Natural killer cell (primary cell): Measurements from ENCODE around the gene SCML1. TPM values are rescaled to one million over a fixed set of nuclear protein-coding genes. Genes with fewer than 3 reads are reported as not detected.

Experiments used
- ATAC-seq, 3 donors: fragments of 150-1000 bp in 2 of 3; fragments of 200-7000 bp in 1 of 3; cut with Tn5 transposase; 1 replicate in 1 of 3; 2 replicates in 2 of 3; pipeline ENCODE4 v1.10.0; 2021; ENCODE audit warnings: mild to moderate bottlenecking in 2 of 3, moderate library complexity in 2 of 3
- DNase-seq, 2 donors: peaks; one replicate each; pipeline versions ENCODE4 v3.0.0 to v3.0.0-alpha.2; 2013 to 2021; ENCODE audit warnings: mixed read lengths in 1 of 2
- H3K27ac ChIP-seq: one replicate; pipeline ENCODE4 v1.5.1; 2013; ENCODE audit warnings: mild to moderate bottlenecking, low read length
- H3K27me3 ChIP-seq: one replicate; pipeline ENCODE4 v1.6.1; 2013; ENCODE audit warnings: low read length; ENCODE audit not compliant: control insufficient read depth, insufficient read depth
- H3K36me3 ChIP-seq: one replicate; pipeline ENCODE4 v1.6.1; 2013; ENCODE audit warnings: low read length; ENCODE audit not compliant: control insufficient read depth, insufficient read depth
- H3K4me1 ChIP-seq: one replicate; pipeline ENCODE4 v1.6.1; 2013; ENCODE audit warnings: low read length; ENCODE audit not compliant: control insufficient read depth, insufficient read depth
- H3K4me3 ChIP-seq: one replicate; pipeline ENCODE4 v1.5.1; 2013; ENCODE audit warnings: low read length
- H3K9me3 ChIP-seq: one replicate; pipeline ENCODE4 v1.6.1; 2013; ENCODE audit warnings: low read length; ENCODE audit not compliant: control insufficient read depth, insufficient read depth
- H3K27ac Mint-ChIP-seq, 2 donors: one replicate each; pipeline ENCODE4 v1.8.0; 2022; ENCODE audit warnings: mild to moderate bottlenecking in 2 of 2, mixed read lengths in 2 of 2, moderate library complexity in 1 of 2
- H3K27me3 Mint-ChIP-seq, 2 donors: one replicate each; pipeline ENCODE4 v1.8.0; 2022; ENCODE audit warnings: low read depth in 2 of 2, mixed read lengths in 2 of 2
- H3K36me3 Mint-ChIP-seq: one replicate; pipeline ENCODE4 v1.8.0; 2022; ENCODE audit warnings: mixed read lengths
- H3K4me1 Mint-ChIP-seq, 2 donors: one replicate each; pipeline ENCODE4 v1.8.0; 2022; ENCODE audit warnings: mixed read lengths in 2 of 2
- H3K4me3 Mint-ChIP-seq: one replicate; pipeline ENCODE4 v1.8.0; 2022; ENCODE audit warnings: mild to moderate bottlenecking, moderate library complexity, mixed read lengths
- H3K9me3 Mint-ChIP-seq, 2 donors: one replicate each; pipeline ENCODE4 v1.8.0; 2022; ENCODE audit warnings: mixed read lengths in 2 of 2
- CTCF ChIP-seq: fragments of 200-600 bp; IDR thresholded peaks from one replicate; pipeline ENCODE4 v1.8.0; 2022; ENCODE audit warnings: antibody characterized with exemption
- WGBS: methylation state at CpG from one replicate; pipeline ENCODE4 v1.1.7; 2013; ENCODE audit warnings: missing lambda C conversion rate; ENCODE audit not compliant: insufficient coverage; 5-methylcytosine and 5-hydroxymethylcytosine counted together
- intact Hi-C: fragments of 100-400 bp; cut with micrococcal nuclease; formaldehyde crosslinking; loops from one replicate; pipeline ENCODE4 v1.14.2; 2022
- total RNA-seq, 4 donors: library from RNA; stranded (reverse); fragments of 120-200 nt in 1 of 4; gene quantifications; one replicate each; pipeline versions ENCODE4 v1.2.3 to v1.2.4, GENCODE V29; 2013 to 2022

Gene SCML1
- total RNA-seq, 3 donors from 2014 or later (not counting 1 experiment from before 2014, with no cell fraction given): 4.5 to 6.9 (median 4.6) TPM

- intact Hi-C loops: no loop called here
- 90% methylated on average over 13 of the region's 13 CpGs for WGBS
- H3K27me3 ChIP-seq: no peaks in the 10 kb centered on the region
These were observed 64.1 kb downstream of the SCML1 start for GRCh38 chrX:17801431-17801830.

GRCh38 chrX:17802756-17803155 is 65.5 kb downstream of the SCML1 start:
- H3K9me3 Mint-ChIP-seq: no peaks in the 10 kb centered on the region
- H3K4me1 Mint-ChIP-seq: no peaks in the 10 kb centered on the region
- TF ChIP-seq CTCF: no peak
- Histone ChIP-seq H3K9me3 (no peaks in the 10 kb centered on the region), H3K27ac (no peak overlapping the region), H3K4me3 (no peak overlapping the region), H3K36me3 (no peaks in the 10 kb centered on the region), H3K4me1 (no peaks in the 10 kb centered on the region), H3K27me3 (no peaks in the 10 kb centered on the region)
- H3K36me3 Mint-ChIP-seq: no peaks in the 10 kb centered on the region
- H3K4me3 Mint-ChIP-seq: no peak overlapping the region
- ATAC-seq (no peak), DNase-seq (no peak)
- no peak overlapping the region for H3K27ac Mint-ChIP-seq
- intact Hi-C loops: no loop called here
- no peaks in the 10 kb centered on the region for H3K27me3 Mint-ChIP-seq
- WGBS: 97% methylated on average over 7 of the region's 7 CpGs

More at GRCh38 chrX:17801431-17801830, 64.1 kb downstream of the SCML1 start:
- Mint-ChIP-seq H3K4me1 (no peaks in the 10 kb centered on the region), H3K36me3 (no peaks in the 10 kb centered on the region), H3K9me3 (no peaks in the 10 kb centered on the region), H3K27ac (no peak overlapping the region), H3K27me3 (peaks cover 0 to 8% of the 10 kb centered on the region in 2 donors), H3K4me3 (no peak overlapping the region)
- TF ChIP-seq CTCF: no peak
- Histone ChIP-seq H3K9me3 (no peaks in the 10 kb centered on the region), H3K4me1 (no peaks in the 10 kb centered on the region), H3K4me3 (no peak overlapping the region), H3K27ac (no peak overlapping the region), H3K36me3 (no peaks in the 10 kb centered on the region)
- no peak for ATAC-seq
- no peak for DNase-seq

GRCh38 chrX:17803449-17803848 is 66.2 kb downstream of the SCML1 start:
- Mint-ChIP-seq H3K36me3 (no peaks in the 10 kb centered on the region), H3K4me1 (no peaks in the 10 kb centered on the region), H3K4me3 (no peak overlapping the region), H3K27me3 (peaks cover 0 to 1% of the 10 kb centered on the region in 2 donors), H3K27ac (no peak overlapping the region), H3K9me3 (no peaks in the 10 kb centered on the region)
- H3K9me3 ChIP-seq: no peaks in the 10 kb centered on the region
- no peak overlapping the region for H3K27ac ChIP-seq
- H3K4me3 ChIP-seq: no peak overlapping the region
- intact Hi-C loops: no loop called here
- DNase-seq (no peak), ATAC-seq (no peak)
- no peaks in the 10 kb centered on the region for H3K36me3 ChIP-seq
- WGBS: 100% methylated on average over 1 of the region's 4 CpGs
- no peaks in the 10 kb centered on the region for H3K4me1 ChIP-seq
- no peak for TF ChIP-seq CTCF
- no peaks in the 10 kb centered on the region for H3K27me3 ChIP-seq

Other genes starting within 250 kb of the SCML1 start
- not detected for gene RAI2, start 123.8 kb downstream of the SCML1 start, total RNA-seq